Activated naive CD8-positive, alpha-beta T cell treated with anti-CD3 and anti-CD28 coated beads, Interleukin-2, amount 50 U/mL, for 24 hours (primary cell): Measurements from ENCODE around the gene PLP2.

Experiments used
- ATAC-seq: fragments of 150-1000 bp; cut with Tn5 transposase; one replicate; pipeline ENCODE4 v1.10.0; 2021
- DNase-seq: peaks from one replicate; pipeline ENCODE4 v3.0.0; 2021
- H3K27ac Mint-ChIP-seq: one replicate; pipeline ENCODE4 v1.8.0; 2021; ENCODE audit warnings: mild to moderate bottlenecking, mixed read lengths
- H3K27me3 Mint-ChIP-seq: one replicate; pipeline ENCODE4 v1.8.0; 2021; ENCODE audit warnings: mixed read lengths
- H3K36me3 Mint-ChIP-seq: one replicate; pipeline ENCODE4 v1.8.0; 2021; ENCODE audit warnings: low read depth, mixed read lengths
- H3K4me1 Mint-ChIP-seq: one replicate; pipeline ENCODE4 v1.8.0; 2021; ENCODE audit warnings: mixed read lengths
- H3K4me3 Mint-ChIP-seq: one replicate; pipeline ENCODE4 v1.8.0; 2021; ENCODE audit warnings: mild to moderate bottlenecking, moderate library complexity, mixed read lengths
- H3K9me3 Mint-ChIP-seq: one replicate; pipeline ENCODE4 v1.8.0; 2021; ENCODE audit warnings: mixed read lengths

The PLP2 gene

GRCh38 chrX:49187526-49187925, 15.8 kb downstream of the PLP2 start:
- no peaks in the 10 kb centered on the region for H3K27me3 Mint-ChIP-seq
- H3K4me3 Mint-ChIP-seq, result no peak overlapping the region
- peak overlapping the region; percentile 62 for H3K27ac Mint-ChIP-seq
- H3K36me3 Mint-ChIP-seq, result peaks cover 3% of the 10 kb centered on the region
- DNase-seq (no peak), ATAC-seq (no peak)
- no peaks in the 10 kb centered on the region for H3K9me3 Mint-ChIP-seq
- peaks cover 27% of the 10 kb centered on the region for H3K4me1 Mint-ChIP-seq

DNA sequence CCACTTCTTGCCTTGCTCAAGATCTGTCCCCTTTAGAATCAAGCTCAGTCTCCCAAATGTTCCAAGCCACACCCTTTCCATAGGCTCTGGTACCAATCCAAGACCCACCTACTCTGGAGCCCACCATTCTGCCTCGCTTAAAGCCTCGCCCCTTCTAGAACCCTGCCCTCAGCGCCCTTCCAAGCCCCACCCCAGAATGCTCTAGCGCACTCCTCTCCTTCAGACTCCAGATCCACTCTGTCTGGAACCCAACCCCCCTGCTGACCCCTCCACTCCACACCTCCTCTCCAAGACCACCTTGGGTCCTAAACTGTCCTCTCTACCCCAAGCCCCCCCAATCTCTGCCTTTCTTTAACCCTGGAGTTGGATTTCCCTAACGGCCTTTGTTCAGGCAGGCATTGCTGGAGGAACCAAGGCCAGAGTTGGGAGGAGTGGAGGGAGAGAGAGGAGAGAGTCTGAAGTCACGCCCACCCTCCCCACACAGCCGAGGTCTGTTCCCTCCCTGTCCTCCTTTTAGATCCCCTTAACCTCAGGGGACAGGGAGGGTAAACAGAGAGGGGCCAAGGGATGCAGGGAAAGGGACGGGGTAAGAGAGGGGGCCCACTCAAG, 16.9 kb downstream of the PLP2 start:
- no peak overlapping the region for H3K27ac Mint-ChIP-seq
- DNase-seq, result no peak
- H3K36me3 Mint-ChIP-seq, result peaks cover 2% of the 10 kb centered on the region
- H3K27me3 Mint-ChIP-seq, result no peaks in the 10 kb centered on the region
- no peak overlapping the region for H3K4me3 Mint-ChIP-seq
- ATAC-seq, result no peak
- H3K9me3 Mint-ChIP-seq, result no peaks in the 10 kb centered on the region
- peaks cover 36% of the 10 kb centered on the region for H3K4me1 Mint-ChIP-seq

- DNase-seq, result no peak
- Mint-ChIP-seq H3K27me3 (no peaks in the 10 kb centered on the region), H3K27ac (peak overlapping the region; percentile 37), H3K4me1 (peaks cover 37% of the 10 kb centered on the region), H3K36me3 (peaks cover 3% of the 10 kb centered on the region), H3K9me3 (no peaks in the 10 kb centered on the region), H3K4me3 (peak overlapping the region; percentile 90)
- no peak for ATAC-seq
Observed at GRCh38 chrX:49189606-49190005, 17.9 kb downstream of the PLP2 start.

DNA sequence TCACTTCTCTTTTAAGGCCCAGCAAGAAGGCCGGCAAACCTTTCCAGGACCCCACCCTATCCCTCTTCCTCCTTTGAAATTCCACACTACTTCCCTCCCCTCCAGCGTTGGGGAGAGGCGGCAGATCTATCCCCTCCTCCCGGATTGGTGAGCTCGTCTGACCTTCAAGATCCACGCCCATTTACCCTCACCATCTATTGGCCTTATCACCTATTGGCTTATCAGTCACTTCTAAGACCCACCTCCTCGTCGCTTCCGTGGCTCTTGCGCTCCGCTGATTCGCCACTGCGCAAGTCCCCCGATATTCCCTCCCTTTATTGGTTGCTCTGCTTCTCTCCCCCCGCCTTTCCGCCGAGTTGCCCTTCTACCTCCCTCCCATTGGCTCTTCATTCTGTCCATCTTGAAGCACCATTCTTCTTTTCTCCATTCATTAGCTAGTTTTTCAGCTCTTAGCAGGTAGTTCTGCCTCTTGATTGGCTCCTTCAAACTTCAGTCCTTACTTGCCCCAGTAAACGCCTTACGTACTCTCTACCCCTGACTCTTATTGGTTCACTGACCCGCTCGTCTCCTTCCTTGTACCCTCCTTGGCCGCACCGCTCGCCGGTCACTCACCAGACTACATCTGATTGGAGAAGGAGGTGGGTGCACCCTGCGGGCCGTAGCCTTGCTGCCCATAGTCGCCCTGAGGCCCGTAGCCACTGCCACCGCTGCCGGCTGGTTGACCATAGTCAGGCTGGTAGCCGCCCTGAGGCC, 19.3 kb downstream of the PLP2 start:
- H3K4me3 Mint-ChIP-seq, result peak overlapping the region; percentile 90
- peak overlapping the region; percentile 93 for H3K27ac Mint-ChIP-seq
- peak; percentile 92 for ATAC-seq
- H3K9me3 Mint-ChIP-seq, result no peaks in the 10 kb centered on the region
- peaks cover 32% of the 10 kb centered on the region for H3K4me1 Mint-ChIP-seq
- peak; percentile 72 for DNase-seq
- H3K27me3 Mint-ChIP-seq, result no peaks in the 10 kb centered on the region
- peaks cover 3% of the 10 kb centered on the region for H3K36me3 Mint-ChIP-seq

DNA sequence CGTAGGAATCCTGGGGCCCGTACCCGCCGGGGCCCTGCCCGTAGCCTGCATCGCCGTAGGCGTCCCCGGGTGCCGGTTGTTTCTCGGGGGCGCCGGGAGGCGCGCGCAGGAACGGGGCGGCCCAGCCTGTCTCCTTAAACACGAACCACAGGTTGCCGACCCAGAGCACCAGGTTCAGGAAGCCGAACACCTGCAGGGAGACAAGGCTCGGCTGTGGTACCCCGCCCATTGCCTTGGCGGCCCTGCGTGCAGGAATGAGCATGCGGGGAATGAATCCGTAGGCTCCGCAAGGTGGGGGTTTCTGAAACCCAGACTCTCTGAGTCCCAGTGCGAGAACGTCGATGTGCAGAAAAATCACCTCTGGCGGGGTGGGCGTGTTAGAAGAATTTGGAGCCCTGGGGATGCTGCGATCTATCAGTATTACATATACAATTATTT, 19.9 kb downstream of the PLP2 start:
- ATAC-seq (peak; percentile 8), DNase-seq (no peak)
- Mint-ChIP-seq H3K27ac (peak overlapping the region; percentile 93), H3K4me3 (peak overlapping the region; percentile 90), H3K4me1 (peaks cover 29% of the 10 kb centered on the region), H3K9me3 (no peaks in the 10 kb centered on the region), H3K36me3 (peaks cover 3% of the 10 kb centered on the region), H3K27me3 (no peaks in the 10 kb centered on the region)

GRCh38 chrX:49192722-49193328, 21.1 kb downstream of the PLP2 start:
- Mint-ChIP-seq H3K27me3 (no peaks in the 10 kb centered on the region), H3K4me3 (peak overlapping the region; percentile 46), H3K4me1 (peaks cover 26% of the 10 kb centered on the region), H3K36me3 (peaks cover 3% of the 10 kb centered on the region), H3K9me3 (no peaks in the 10 kb centered on the region), H3K27ac (peak overlapping the region; percentile 39)
- ATAC-seq (no peak), DNase-seq (peak; percentile 51)

GRCh38 chrX:49193542-49193964, 21.9 kb downstream of the PLP2 start:
- DNase-seq (no peak), ATAC-seq (no peak)
- no peak overlapping the region for H3K4me3 Mint-ChIP-seq
- peaks cover 32% of the 10 kb centered on the region for H3K4me1 Mint-ChIP-seq
- peak overlapping the region; percentile 61 for H3K27ac Mint-ChIP-seq
- H3K36me3 Mint-ChIP-seq, result peaks cover 3% of the 10 kb centered on the region
- no peaks in the 10 kb centered on the region for H3K9me3 Mint-ChIP-seq
- H3K27me3 Mint-ChIP-seq, result no peaks in the 10 kb centered on the region

- Mint-ChIP-seq H3K36me3 (peaks cover 2% of the 10 kb centered on the region), H3K9me3 (no peaks in the 10 kb centered on the region), H3K4me3 (peak overlapping the region; percentile 62), H3K4me1 (peaks cover 31% of the 10 kb centered on the region), H3K27me3 (no peaks in the 10 kb centered on the region), H3K27ac (no peak overlapping the region)
- DNase-seq (no peak), ATAC-seq (no peak)
Observed at GRCh38 chrX:49197543-49198087, 25.9 kb downstream of the PLP2 start.

- H3K9me3 Mint-ChIP-seq, result no peaks in the 10 kb centered on the region
- H3K4me3 Mint-ChIP-seq, result peak overlapping the region; percentile 62
- H3K27ac Mint-ChIP-seq, result no peak overlapping the region
- no peaks in the 10 kb centered on the region for H3K27me3 Mint-ChIP-seq
- DNase-seq (no peak), ATAC-seq (peak; percentile 29)
- H3K36me3 Mint-ChIP-seq, result no peaks in the 10 kb centered on the region
- H3K4me1 Mint-ChIP-seq, result peaks cover 21% of the 10 kb centered on the region
Observed at GRCh38 chrX:49198540-49199314, 27.0 kb downstream of the PLP2 start.

GRCh38 chrX:49199315-49199595, 27.6 kb downstream of the PLP2 start:
- no peak for ATAC-seq
- Mint-ChIP-seq H3K4me3 (peak overlapping the region; percentile 62), H3K27ac (no peak overlapping the region), H3K4me1 (peaks cover 20% of the 10 kb centered on the region), H3K36me3 (no peaks in the 10 kb centered on the region), H3K9me3 (no peaks in the 10 kb centered on the region), H3K27me3 (no peaks in the 10 kb centered on the region)
- no peak for DNase-seq

DNA sequence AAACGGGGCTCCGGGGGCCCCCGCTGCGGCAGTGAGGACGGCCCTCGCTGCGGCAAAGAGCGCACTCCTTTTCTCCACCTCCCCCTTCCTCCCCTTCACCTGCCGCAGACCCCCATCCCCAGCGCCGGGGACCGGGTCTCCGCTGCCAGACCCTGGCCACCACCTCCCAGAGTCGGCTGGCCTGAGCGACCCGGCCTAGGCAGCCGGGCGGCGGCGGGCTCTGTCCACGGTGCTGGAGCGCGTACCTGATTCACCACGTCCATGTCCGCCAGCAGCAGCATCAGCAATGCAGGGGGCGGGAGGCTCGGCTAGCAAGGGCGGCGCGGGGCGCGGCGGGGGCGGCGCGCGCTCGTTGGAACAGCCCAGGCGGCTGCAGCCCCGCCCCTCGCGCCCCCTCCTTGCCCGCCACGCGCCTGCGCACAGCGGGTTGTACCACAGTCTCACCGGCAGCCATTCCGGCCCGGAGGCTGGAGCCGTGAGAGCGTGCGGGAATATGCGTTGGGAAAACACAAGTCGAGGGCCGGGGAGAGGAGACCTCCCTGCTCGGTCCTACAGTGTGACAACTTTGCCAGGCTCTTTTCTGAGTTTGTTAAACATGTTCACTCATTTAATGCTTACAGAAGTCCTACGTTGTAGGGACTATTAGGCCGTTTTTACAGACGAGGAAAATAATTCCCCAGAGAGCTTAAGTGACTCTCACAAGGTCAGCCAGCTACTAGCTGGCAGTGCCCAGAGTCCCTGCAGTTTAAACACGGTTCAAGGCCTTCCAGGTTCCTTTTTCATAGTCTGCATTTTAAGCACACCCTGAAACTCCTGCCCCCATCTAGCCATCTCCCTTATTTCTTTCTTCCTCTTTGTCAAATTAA, 28.4 kb downstream of the PLP2 start, which contains the start of gene SYP:
TSS of gene SYP (minus strand) at position 288 of the 866 bp plus-strand sequence. CDS start at position 281, 7 bp downstream.
- Mint-ChIP-seq H3K4me1 (peaks cover 20% of the 10 kb centered on the region), H3K27me3 (no peaks in the 10 kb centered on the region), H3K36me3 (no peaks in the 10 kb centered on the region), H3K9me3 (no peaks in the 10 kb centered on the region), H3K27ac (no peak within 1 kb of the TSS), H3K4me3 (peak within 1 kb of the TSS; percentile 62)
- ATAC-seq (peak; percentile 96), DNase-seq (peak; percentile 88)

GRCh38 chrX:49202022-49202421, 30.3 kb downstream of the PLP2 start:
- Mint-ChIP-seq H3K4me3 (no peak overlapping the region), H3K9me3 (no peaks in the 10 kb centered on the region), H3K4me1 (peaks cover 20% of the 10 kb centered on the region), H3K27me3 (no peaks in the 10 kb centered on the region), H3K36me3 (no peaks in the 10 kb centered on the region), H3K27ac (no peak overlapping the region)
- ATAC-seq, result no peak
- DNase-seq, result no peak

DNA sequence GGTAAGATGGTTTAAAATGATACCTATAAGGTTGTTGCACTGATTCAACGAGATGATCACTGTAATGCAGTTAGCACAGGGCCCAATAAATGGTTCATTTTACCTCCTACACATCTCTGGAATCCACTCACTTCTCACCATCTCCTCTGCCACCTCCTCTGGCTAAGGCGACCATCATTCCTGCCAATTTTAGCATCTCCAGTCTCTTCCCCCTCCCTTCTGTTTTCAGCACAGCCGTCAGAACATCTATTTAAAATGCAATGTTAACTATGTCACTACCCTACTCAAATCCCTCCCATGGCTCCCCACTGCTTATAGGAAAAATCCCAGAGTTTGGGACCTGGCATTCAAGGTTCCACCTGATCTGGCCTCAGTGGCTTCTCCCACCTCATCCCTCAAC, 31.8 kb downstream of the PLP2 start:
- peaks cover 14% of the 10 kb centered on the region for H3K4me1 Mint-ChIP-seq
- H3K4me3 Mint-ChIP-seq, result no peak overlapping the region
- no peaks in the 10 kb centered on the region for H3K9me3 Mint-ChIP-seq
- no peaks in the 10 kb centered on the region for H3K27me3 Mint-ChIP-seq
- no peak overlapping the region for H3K27ac Mint-ChIP-seq
- no peaks in the 10 kb centered on the region for H3K36me3 Mint-ChIP-seq
- no peak for DNase-seq
- no peak for ATAC-seq
